Neural progenitor cell (in vitro differentiated cells): Measurements from ENCODE around the gene CACNB4.

Experiments
- CTCF ChIP-seq: fragments of 200-600 bp; sonication (generic); IDR thresholded peaks from 2 replicates; pipeline ENCODE4 v1.5.1; 2017; ENCODE audit warnings: antibody characterized with exemption, mild to moderate bottlenecking
- EZH2 ChIP-seq: fragments of 200-600 bp; sonication (generic); IDR thresholded peaks from 2 replicates; pipeline ENCODE4 v1.6.1; 2017; ENCODE audit warnings: antibody characterized with exemption, mild to moderate bottlenecking, moderate library complexity

- TF ChIP-seq CTCF, result no peak
- TF ChIP-seq EZH2, result no peak
Observed at GRCh38 chr2:152094014-152094413, 4.8 kb downstream of the CACNB4 start.
